CD4-positive, alpha-beta T cell (primary cell): ENCODE measurements around the gene SDK2. TPM values are rescaled to one million over a fixed set of nuclear protein-coding genes. Genes with fewer than 3 reads are reported as not detected.

ENCODE experiments used
- ATAC-seq: fragments of 200-7000 bp; cut with Tn5 transposase; one replicate; pipeline ENCODE4 v1.10.0; 2022; ENCODE audit warnings: mild to moderate bottlenecking; ENCODE audit not compliant: poor library complexity
- CTCF ChIA-PET: fragments of 350-600 bp; sonication (Branson Sonifier 250); formaldehyde crosslinking; loops from one replicate; lab custom pipeline; 2021; ENCODE audit warnings: antibody characterized with exemption, inconsistent platforms; lab: Charles Lee
- POLR2A ChIA-PET: fragments of 350-600 bp; sonication (Branson Sonifier 250); formaldehyde crosslinking; loops from one replicate; lab custom pipeline; 2021; ENCODE audit warnings: antibody characterized with exemption, inconsistent platforms; lab: Charles Lee
- DNase-seq, 14 experiments: peaks; one replicate each; pipeline ENCODE4 v3.0.0-alpha.2; 2013 to 2020; ENCODE audit warnings: mixed read lengths in 2 of 14
- H3K27ac ChIP-seq, 2 donors: one replicate each; pipeline versions ENCODE4 v1.5.1 to v1.7.0; 2013; ENCODE audit warnings: low read length in 2 of 2, low read depth in 1 of 2, mild to moderate bottlenecking in 1 of 2
- H3K27me3 ChIP-seq, 2 experiments: 1 replicate in 1 of 2; 2 replicates in 1 of 2; pipeline versions ENCODE4 v1.6.1 to v1.7.0; 2013; ENCODE audit warnings: low read length in 2 of 2, control low read depth in 1 of 2, mild to moderate bottlenecking in 1 of 2, moderate library complexity in 1 of 2; ENCODE audit not compliant: insufficient read depth in 2 of 2, control insufficient read depth in 1 of 2
- H3K36me3 ChIP-seq: one replicate; pipeline ENCODE4 v1.6.1; 2013; ENCODE audit warnings: low read length, control low read depth; ENCODE audit not compliant: insufficient read depth
- H3K4me1 ChIP-seq: one replicate; pipeline ENCODE4 v1.6.1; 2013; ENCODE audit warnings: low read length, control low read depth; ENCODE audit not compliant: insufficient read depth
- H3K4me3 ChIP-seq: one replicate; pipeline ENCODE4 v1.5.1; 2013; ENCODE audit warnings: mild to moderate bottlenecking, low read length, moderate library complexity
- H3K9me3 ChIP-seq, 2 experiments: 1 replicate in 1 of 2; 2 replicates in 1 of 2; pipeline versions ENCODE4 v1.6.1 to v1.7.0; 2013; ENCODE audit warnings: low read length in 2 of 2, mild to moderate bottlenecking in 2 of 2, control low read depth in 1 of 2, moderate library complexity in 1 of 2; ENCODE audit not compliant: control insufficient read depth in 1 of 2, insufficient read depth in 1 of 2
- H3K27ac Mint-ChIP-seq: one replicate; pipeline ENCODE4 v1.8.0; 2020; ENCODE audit warnings: mixed read lengths
- H3K27me3 Mint-ChIP-seq: one replicate; pipeline ENCODE4 v1.8.0; 2021; ENCODE audit warnings: mixed read lengths
- H3K36me3 Mint-ChIP-seq: one replicate; pipeline ENCODE4 v1.8.0; 2021; ENCODE audit warnings: low read depth, mixed read lengths
- H3K4me1 Mint-ChIP-seq: one replicate; pipeline ENCODE4 v1.8.0; 2021; ENCODE audit warnings: low read depth, mixed read lengths
- H3K4me3 Mint-ChIP-seq: one replicate; pipeline ENCODE4 v1.8.0; 2020; ENCODE audit warnings: mild to moderate bottlenecking, mixed read lengths
- H3K9me3 Mint-ChIP-seq: one replicate; pipeline ENCODE4 v1.8.0; 2020; ENCODE audit warnings: mixed read lengths
- intact Hi-C, 2 experiments: fragments of 100-400 bp; cut with DNase I in 1 of 2; cut with micrococcal nuclease in 1 of 2; formaldehyde crosslinking; loops; one replicate each; pipeline versions ENCODE4 v1.15.1 to v1.9.0; 2023 to 2025; cut with DNase I, micrococcal nuclease
- total RNA-seq, 174 experiments: library from RNA in 2 of 174; stranded (reverse) in 2 of 174; gene quantifications; one replicate each; pipeline ENCODE4 v1.2.3 and lab custom pipeline; 2021 to 2026
- TF ChIP-seq, protein P1 (sequence below): fragments of 200-600 bp; IDR thresholded peaks from one replicate; pipeline ENCODE4 v1.8.0; 2022; ENCODE audit warnings: antibody characterized with exemption, mild to moderate bottlenecking

SDK2 gene
- total RNA-seq, 2 experiments from 2014 or later = 8.1 to 8.2 TPM

DNA sequence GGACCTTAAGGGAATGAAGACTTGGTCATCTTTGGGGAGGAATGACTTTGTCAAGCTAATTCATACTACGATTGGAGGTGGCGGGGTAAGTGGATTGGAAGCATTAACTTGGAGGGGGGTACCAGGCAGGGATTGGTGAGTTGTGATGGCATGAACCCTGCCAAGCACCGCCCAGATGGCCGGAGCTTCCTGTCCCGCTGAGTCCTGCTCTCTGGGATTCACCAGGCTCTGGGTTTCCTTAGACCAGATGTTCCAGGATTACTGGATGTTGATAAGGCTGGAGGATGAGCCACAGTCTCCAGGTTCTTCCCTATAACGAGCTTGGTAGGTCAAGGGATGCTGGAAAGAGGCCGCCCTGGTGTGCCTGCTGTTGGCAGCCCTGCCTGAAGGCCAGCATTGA is 154.9 kb downstream of the SDK2 start:
- Mint-ChIP-seq H3K27ac (no peak overlapping the region), H3K27me3 (no peaks in the 10 kb centered on the region), H3K9me3 (no peaks in the 10 kb centered on the region), H3K4me3 (no peak overlapping the region), H3K36me3 (peaks cover 4% of the 10 kb centered on the region), H3K4me1 (no peaks in the 10 kb centered on the region)
- intact Hi-C loops = no loop called here
- ChIA-PET POLR2A (interaction anchor here (0.6 kb wide), 1 partner anchor 355 kb away, joined by 3 read pairs; no protein-coding TSS in a partner anchor), CTCF (no interaction called here)
- ATAC-seq = no peak
- TF ChIP-seq, protein P1, sequence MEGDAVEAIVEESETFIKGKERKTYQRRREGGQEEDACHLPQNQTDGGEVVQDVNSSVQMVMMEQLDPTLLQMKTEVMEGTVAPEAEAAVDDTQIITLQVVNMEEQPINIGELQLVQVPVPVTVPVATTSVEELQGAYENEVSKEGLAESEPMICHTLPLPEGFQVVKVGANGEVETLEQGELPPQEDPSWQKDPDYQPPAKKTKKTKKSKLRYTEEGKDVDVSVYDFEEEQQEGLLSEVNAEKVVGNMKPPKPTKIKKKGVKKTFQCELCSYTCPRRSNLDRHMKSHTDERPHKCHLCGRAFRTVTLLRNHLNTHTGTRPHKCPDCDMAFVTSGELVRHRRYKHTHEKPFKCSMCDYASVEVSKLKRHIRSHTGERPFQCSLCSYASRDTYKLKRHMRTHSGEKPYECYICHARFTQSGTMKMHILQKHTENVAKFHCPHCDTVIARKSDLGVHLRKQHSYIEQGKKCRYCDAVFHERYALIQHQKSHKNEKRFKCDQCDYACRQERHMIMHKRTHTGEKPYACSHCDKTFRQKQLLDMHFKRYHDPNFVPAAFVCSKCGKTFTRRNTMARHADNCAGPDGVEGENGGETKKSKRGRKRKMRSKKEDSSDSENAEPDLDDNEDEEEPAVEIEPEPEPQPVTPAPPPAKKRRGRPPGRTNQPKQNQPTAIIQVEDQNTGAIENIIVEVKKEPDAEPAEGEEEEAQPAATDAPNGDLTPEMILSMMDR = no peak
- Histone ChIP-seq H3K27ac (no peak overlapping the region), H3K27me3 (no peaks in the 10 kb centered on the region), H3K4me1 (no peaks in the 10 kb centered on the region), H3K4me3 (no peak overlapping the region), H3K36me3 (no peaks in the 10 kb centered on the region), H3K9me3 (peaks cover 0 to 19% of the 10 kb centered on the region in 2 experiments)
- no peak for DNase-seq

DNA sequence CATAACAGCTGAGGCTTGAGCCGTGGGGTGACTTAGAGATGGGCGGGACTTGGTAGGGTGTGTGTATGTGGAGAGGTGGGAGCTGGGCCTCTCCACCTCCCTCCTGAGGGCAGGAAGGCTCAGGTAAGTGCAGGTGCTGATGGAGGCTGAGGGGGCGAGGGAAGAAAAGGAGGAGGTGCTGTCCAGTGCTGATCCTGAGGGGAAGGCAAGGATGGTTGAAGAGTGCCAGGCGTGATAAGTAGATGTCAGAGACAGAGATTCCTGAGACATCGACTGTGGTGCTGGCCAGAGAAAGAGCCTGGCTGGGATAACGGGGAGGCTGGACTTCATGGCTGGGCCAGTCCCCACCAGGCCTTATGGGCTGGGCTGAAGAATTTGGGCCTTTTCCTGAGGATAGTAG is 159.1 kb downstream of the SDK2 start:
- ChIA-PET CTCF (no interaction called here), POLR2A (no interaction called here)
- Mint-ChIP-seq H3K36me3 (peaks cover 4% of the 10 kb centered on the region), H3K4me1 (no peaks in the 10 kb centered on the region), H3K9me3 (no peaks in the 10 kb centered on the region), H3K4me3 (no peak overlapping the region), H3K27ac (no peak overlapping the region), H3K27me3 (no peaks in the 10 kb centered on the region)
- TF ChIP-seq, protein P1 = no peak
- ATAC-seq (no peak), DNase-seq (no peak)
- H3K36me3 ChIP-seq = no peaks in the 10 kb centered on the region
- peaks cover 0 to 25% of the 10 kb centered on the region in 2 experiments for H3K9me3 ChIP-seq
- intact Hi-C loops = no loop called here
- H3K27ac ChIP-seq = no peak overlapping the region
- no peaks in the 10 kb centered on the region for H3K27me3 ChIP-seq
- H3K4me3 ChIP-seq = no peak overlapping the region
- H3K4me1 ChIP-seq = no peaks in the 10 kb centered on the region

DNA sequence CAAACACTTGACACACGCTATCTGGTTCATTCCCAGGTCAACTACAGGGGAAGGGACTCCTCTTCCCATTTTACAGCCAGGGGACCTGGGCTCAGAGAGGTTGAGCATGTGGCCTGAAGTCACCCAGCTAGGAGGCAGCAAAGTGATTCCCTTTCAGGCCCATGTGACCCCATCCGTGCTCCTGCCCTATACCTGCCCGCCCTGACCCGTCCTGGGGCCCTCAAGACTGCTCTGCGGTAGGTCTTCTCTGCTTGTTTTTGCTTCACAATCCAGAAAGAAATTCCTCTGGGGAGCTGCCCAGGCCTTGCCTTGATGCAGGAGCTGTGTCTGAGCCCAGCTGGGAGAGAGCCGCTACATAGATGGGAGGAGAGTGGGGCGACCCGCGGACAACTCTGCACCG is 161.4 kb downstream of the SDK2 start:
- POLR2A ChIA-PET = no interaction called here
- H3K4me3 Mint-ChIP-seq = no peak overlapping the region

More for the DNA sequence above, 161.4 kb downstream of the SDK2 start:
- no peaks in the 10 kb centered on the region for H3K36me3 ChIP-seq
- no peaks in the 10 kb centered on the region for H3K4me1 ChIP-seq
- no peaks in the 10 kb centered on the region for H3K27me3 ChIP-seq
- DNase-seq (no peak), ATAC-seq (no peak)
- no peak overlapping the region for H3K4me3 ChIP-seq
- H3K27ac ChIP-seq = no peak overlapping the region
- Mint-ChIP-seq H3K9me3 (no peaks in the 10 kb centered on the region), H3K4me1 (no peaks in the 10 kb centered on the region), H3K27ac (no peak overlapping the region), H3K27me3 (no peaks in the 10 kb centered on the region), H3K36me3 (peaks cover 4% of the 10 kb centered on the region)
- CTCF ChIA-PET = interaction anchor here (0.7 kb wide), 1 partner anchor 196 kb away, joined by 3 read pairs; no protein-coding TSS in a partner anchor
- intact Hi-C loops = no loop called here
- TF ChIP-seq, protein P1 = no peak
- peaks cover 0 to 25% of the 10 kb centered on the region in 2 experiments for H3K9me3 ChIP-seq
